Activated CD4-positive, alpha-beta T cell treated with anti-CD3 and anti-CD28 coated beads for 48 hours (primary cell): Measurements from ENCODE around the gene NSD1.
"Not testable (repeated sequence)": the region's sequence is repeated elsewhere in the genome, so short reads cannot be mapped to it uniquely, and the experiment has no call there.

ENCODE experiments used
- DNase-seq: peaks from one replicate; pipeline ENCODE4 v3.0.0-alpha.2; 2020

NSD1 gene

GRCh38 chr5:177177847-177178437 is 44.4 kb downstream of the NSD1 start:
- not testable (repeated sequence) for DNase-seq

- no peak for DNase-seq
These were observed 45.2 kb downstream of the NSD1 start for GRCh38 chr5:177178733-177179304.

GRCh38 chr5:177179431-177179830 is 45.9 kb downstream of the NSD1 start:
- no peak for DNase-seq

DNA sequence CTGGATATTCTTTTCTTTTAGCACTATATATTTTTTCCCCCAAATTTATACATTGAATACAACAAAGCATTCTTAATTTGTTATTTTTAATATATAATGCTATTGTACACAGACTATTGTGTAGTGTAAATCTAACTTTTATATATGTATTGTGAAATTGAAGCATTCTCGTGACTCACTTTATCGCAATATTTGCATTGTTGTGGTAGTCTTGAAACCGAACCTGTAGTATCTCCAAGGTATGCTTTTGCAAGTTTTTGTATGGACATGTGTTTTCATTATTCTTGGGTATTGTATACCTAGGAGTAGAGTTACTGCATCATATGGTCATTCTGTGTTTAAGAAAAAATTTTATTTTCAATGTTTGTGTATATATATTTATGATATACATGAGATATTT is 49.6 kb downstream of the NSD1 start:
- no peak for DNase-seq

DNA sequence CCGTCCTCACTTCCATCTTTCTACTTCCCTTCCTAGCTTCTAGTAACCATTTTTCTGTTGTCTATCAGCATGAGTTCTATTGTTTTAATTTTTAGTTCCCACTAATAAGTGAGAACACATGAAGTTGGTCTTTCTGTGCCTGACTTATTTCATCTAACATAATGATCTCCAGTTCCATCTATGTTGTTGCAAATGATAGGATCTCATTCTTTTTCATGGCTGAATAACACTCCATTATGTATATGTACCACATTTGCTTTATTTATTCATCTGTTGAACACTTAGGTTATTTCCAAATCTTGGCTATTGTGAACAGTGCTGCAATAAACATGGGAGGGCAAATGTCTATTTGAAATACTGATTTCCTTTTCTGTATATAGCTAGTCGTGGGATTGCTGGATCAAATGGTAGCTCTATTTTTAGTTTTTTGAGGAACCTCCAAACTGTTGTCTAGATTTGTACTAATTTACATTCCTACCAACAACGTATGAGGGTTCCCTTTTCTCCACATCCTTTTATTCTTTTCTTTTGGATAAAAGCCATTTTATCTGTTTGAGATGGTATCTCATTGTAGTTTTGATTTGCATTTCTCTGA is 50.3 kb downstream of the NSD1 start:
- no peak for DNase-seq

DNA sequence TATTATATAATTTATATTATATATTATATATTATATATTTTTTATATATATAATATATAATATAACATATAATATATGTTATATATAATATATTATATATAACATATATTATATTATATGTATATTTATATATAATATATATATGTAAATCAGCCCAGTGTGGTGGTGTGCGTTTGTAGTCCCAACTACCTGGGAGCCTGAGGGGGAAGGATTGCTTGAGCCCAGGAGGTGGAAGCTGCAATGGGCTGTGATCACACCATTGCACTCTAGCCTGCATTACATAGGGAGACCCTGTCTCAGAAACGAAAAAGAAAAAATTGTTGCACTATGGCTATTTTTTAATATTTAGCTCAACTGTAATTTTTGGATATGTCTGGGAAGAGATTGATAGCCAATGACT is 52.4 kb downstream of the NSD1 start:
- DNase-seq: no peak

DNA sequence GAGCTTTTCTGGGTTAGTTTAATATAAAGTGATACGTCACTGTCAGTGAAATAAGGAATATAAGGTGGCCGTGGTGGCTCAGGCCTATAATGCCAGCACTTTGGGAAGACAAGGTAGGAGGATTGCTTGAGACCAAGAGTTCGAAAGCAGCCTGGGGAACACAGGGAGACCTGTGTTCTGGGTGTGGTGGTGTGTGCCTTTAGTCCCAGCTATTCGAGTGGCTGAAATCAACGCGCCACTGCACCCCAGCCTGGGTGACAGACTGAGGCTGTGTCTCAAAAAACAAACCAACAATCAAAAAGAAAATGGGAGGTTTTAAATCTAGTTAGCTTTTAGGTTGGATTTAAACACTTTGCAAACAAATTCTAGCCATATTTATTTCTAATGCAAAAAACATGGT is 53.1 kb downstream of the NSD1 start:
- DNase-seq: no peak

DNA sequence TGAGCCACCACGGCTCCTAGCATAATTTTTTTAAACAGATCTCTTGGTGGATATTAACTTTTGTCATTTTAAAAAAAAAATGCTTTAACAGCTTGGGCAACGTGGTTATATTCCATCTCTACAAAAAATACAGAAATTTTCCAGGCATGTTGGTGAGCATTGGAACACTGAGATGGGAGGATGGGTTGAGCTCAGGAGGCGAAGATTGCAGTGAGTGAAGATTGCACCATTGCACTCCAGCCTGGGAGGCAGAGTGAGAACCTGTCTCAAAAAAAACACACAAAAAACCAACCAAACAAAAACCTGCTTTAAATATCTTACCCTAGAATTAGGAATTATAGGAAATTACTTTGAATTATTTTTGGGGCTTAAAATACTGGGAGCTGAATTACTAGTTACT is 55.2 kb downstream of the NSD1 start:
- DNase-seq: no peak

DNA sequence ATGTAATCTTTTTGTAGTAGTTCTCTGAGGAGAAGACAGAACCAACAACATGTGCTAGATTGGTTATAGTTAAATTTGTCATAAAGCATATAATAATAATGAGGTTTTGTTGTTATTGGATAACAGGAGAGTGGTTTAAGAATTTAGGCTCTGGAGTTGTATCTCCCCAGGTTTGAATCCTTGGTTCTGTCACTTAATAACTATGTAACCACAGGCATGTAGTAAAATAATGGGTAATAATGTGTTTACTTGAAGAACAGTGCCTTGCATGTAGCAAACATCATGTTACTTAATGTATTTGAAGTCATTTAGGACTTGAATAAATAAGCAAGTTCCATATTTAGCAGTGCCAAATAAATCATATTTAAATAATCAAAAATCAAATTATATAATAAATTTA is 55.8 kb downstream of the NSD1 start:
- DNase-seq: no peak

- DNase-seq: no peak
These were observed 56.4 kb downstream of the NSD1 start for GRCh38 chr5:177189965-177190364.

DNA sequence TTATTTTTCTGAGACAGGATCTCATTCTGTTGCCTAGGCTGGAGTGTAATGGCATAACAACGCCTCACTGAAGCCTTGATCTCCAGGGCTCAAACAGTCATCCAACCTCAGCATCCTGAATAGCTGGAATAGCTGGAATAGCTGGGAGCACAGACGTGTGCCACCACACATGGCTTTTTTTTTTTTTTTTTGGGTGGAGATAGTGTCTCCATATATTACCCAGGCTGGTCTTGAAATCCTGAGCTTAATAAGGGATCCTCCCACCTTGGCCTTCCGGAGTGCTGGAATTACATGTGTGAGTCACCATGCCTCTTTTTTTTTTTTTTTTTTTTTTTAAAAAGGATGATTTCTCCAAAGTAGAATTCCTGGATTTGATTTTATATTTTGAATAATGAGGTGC is 60.7 kb downstream of the NSD1 start:
- no peak for DNase-seq

- no peak for DNase-seq
These were observed 61.9 kb downstream of the NSD1 start for GRCh38 chr5:177195307-177195952.

- DNase-seq: no peak
These were observed 65.2 kb downstream of the NSD1 start for GRCh38 chr5:177198738-177199137.

DNA sequence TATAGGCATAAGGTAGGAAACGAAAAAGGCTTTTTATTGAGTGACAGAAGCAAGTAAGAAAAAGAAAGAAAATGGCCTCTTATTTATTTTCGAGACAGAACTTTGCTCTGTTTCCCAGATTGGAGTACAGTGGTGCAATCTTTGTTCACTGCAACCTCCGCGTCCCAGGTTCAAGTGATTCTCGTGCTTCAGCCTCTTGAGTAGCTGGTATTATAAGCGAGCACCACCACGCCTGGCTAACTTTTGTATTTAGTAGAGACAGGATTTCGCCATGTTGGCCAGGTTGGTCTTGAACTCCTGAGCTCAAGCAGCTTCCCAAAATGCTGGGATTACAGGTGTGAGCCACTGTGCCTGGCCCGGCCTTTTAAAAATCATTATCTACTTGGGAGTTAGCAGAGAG is 70.7 kb downstream of the NSD1 start:
- DNase-seq: no peak

GRCh38 chr5:177209610-177210009 is 76.0 kb downstream of the NSD1 start:
- DNase-seq: no peak

- no peak for DNase-seq
These were observed 78.7 kb downstream of the NSD1 start for GRCh38 chr5:177212242-177212641.

GRCh38 chr5:177220576-177220975 is 87.0 kb downstream of the NSD1 start:
- no peak for DNase-seq

DNA sequence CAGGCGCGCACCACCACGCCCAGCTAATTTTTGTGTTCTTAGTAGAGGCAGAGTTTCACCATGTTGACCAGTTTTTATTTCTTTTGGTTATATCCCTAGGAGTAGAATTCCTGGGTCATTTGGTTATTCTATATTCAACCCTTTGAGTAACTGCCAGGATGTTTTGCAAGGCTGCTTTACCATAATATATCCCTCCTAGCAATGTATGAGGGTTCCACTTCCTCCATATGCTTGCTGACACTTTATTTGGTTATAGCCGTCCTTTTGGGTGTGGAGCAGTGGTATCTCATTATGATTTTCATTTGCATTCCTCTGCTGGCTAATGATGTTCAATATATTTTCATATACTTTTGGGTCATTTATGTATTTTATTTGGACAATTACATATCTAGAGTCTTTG is 88.7 kb downstream of the NSD1 start:
- DNase-seq: no peak

DNA sequence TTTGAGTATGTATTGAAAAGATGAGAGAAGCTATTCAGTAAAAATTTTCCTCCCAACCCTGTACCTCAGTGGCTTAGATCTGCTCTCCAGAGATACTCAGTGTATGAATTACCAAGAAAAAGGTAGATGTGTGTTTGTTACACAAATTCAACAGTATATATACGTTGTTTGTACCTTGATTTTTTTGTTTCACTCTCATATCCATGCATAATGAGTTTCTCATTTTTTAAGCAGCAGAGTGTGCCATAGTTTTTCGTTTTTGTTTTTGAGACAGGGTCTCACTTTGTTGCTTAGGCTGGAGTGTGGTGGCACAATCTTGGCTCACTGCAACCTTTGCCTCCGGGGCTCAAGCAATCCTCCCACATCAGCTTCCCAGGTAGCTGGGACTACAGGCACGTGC is 92.2 kb downstream of the NSD1 start:
- no peak for DNase-seq

- DNase-seq: no peak
These were observed 93.3 kb downstream of the NSD1 start for GRCh38 chr5:177226860-177227259.

- DNase-seq: no peak
These were observed 95.2 kb downstream of the NSD1 start for GRCh38 chr5:177228751-177229150.

- DNase-seq: no peak
These were observed 97.1 kb downstream of the NSD1 start for GRCh38 chr5:177230660-177231059.

DNA sequence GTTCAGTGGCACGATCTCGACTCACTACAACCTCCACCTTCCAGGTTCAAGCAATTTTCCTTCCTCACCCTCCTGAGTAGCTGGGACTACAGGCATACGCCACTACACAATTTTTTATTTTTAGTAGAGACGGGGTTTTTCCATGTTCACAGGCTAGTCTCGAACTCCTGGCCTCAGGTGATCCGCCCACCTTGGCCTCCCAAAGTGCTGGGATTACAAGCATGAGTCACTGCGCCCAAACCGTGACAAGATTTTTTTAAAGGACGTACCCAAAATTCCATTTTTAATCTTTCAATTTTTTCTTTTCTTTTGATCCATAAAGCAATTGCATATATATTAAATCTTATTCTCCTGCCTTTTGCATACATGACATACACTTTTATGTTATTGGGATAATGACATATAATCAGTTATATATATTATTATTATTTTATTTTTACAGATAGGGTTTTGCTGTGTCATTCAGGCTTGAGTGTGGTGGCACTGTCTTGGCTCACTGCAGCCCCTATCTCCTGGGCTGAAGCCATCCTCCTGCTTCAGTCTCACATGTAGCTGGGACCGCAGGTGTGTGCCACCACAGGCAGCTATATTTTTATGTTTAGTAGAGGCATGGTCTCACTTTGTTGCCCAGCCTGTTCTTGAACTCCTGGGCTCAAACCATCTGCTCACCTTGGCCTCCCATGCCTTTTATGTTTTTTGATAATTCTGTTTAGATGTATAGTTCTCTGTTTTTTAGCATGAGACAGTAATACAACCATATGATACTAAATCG is 98.1 kb downstream of the NSD1 start:
- no peak for DNase-seq

DNA sequence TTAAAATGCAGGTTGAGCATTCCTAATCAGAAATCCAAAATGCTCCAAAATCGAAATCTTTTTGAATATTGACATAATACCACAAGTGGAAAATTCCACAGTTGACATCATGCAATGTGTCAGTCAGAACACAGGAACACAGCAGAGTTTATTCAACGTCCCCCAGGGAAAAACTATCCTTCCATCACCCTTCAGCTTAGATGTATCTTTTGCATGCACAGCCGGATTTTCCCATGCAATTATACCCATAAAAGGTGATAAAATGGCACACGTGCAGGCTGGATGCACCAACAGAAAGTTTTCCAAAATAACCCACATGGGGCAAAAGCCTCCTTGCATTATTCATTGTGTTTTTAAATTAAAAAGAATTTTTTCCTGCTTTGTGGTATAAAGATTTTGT is 98.8 kb downstream of the NSD1 start:
- no peak for DNase-seq
